ENCODE data around the gene SH3PXD2A.

- TF ChIP-seq POLR2A (IDR thresholded peaks at IDR 0.05; ENCODE audit: low read length) = no peak
- no peak for TF ChIP-seq GATA1 (IDR thresholded peaks at IDR 0.05; ENCODE audit: low read depth, low read length)
Observed at GRCh38 chr10:103711351-103711994, 143.9 kb downstream of the SH3PXD2A start.
